ENCODE results near the gene TLL2.
"Not testable (repeated sequence)": the region's sequence is repeated elsewhere in the genome, so short reads cannot be mapped to it uniquely, and the experiment has no call there.

The TLL2 gene

DNA sequence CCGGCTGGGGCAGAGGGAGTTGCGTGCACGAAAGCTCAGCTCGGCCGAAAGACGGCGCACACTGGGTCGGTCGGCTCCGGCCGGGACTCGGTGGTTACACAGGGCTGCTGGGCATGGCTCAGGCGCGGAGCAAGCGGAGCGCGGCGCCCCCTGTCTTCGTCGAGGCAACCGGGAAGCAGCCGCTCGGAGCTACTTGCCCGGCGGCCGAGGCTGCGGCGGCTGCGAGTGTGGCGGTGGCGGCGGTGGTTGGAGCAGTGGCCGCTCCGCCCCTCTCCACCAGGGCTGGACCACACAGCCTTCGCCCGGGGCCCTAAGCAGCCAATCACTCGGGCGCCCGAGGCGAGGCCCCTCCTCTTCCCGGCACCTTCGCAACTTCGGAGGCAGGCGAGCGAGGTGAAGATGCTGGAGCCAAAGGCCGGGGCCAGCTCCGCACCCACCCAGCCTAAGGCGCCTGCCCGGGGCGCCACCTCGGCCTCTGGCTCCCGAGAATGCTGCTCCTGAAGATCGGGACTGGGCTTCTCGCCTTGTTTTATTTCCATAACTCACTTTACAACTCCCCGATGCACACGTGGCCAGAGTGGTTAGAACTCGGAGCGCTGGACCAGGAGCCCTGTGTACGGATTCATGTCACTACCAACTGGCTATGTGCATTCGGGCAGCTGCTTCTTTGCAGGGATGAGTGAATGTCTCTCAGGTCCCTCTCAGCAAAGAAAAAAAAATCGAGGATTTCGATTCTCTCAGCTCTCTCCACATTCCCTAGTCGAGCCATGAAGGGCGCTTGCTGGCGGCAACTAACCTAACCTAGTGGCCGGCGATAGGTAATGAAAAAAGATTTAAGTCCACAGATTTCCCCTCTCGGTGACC, at the start of gene TLL2:
TSS of gene TLL2 (minus strand) at position 229 of the 864 bp plus-strand sequence. CDS start 241 bp downstream, outside the sequence.
- peak; percentile 71 for DNase-seq

DNA sequence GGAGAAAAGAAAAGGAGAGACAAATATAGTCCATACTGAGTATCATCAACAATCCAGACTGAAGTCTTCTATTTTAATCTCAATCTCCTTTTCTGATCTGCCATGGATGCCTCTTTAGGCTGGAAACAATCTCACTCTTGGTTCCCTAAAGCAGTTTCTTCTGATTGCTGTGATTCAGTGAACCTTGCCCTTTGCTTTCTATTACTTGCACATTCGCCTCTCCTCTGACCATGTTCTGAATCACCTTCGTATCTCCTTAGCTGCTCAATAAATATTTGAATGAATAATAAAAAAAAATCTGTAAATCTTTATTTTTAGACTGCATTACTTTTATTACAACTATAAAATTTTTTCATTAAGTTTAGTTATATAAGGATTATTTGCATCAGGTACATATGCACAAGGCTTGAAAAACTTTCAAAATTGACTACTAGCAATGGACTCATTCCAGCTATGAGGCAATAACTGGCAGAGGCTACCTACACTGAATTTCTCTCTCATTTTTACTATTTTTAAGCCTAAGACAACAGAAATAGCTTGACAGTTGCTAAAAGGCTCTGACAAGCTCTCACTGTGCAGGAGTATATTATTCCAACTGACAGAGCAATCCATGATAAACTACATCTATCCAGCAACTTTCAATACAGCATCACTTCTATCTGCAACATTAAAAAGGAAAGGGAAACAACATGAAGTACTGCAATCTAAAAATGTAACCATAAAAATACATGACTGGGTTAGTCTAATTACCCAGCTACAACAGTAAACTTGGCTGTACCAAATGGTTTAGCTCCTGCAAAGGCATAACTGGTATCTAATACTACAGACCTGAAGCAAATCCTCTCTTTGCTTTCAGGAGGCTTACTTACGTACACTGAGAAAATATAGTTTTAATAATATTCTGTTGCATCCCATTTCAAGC, 47.5 kb upstream of the TLL2 start:
- DNase-seq, result no peak

DNA sequence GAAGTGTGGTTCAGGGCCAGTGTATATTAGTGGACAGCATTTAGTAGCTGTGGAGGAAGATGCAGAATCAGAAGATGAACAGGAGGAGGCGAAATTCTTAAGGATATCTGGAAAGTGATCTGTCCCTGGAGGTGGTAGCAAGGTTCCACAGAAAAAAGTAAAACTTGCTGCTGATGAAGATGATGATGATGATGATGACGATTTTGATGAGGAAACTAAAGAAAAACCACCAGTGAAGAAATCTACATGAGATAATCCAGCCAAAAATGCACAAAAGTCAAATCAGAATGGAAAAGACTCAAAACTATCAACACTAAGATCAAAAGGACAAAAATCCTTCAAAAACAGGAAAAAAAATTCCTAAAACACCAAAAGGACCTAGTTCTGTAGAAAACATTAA, 46.8 kb upstream of the TLL2 start:
- no peak for DNase-seq

DNA sequence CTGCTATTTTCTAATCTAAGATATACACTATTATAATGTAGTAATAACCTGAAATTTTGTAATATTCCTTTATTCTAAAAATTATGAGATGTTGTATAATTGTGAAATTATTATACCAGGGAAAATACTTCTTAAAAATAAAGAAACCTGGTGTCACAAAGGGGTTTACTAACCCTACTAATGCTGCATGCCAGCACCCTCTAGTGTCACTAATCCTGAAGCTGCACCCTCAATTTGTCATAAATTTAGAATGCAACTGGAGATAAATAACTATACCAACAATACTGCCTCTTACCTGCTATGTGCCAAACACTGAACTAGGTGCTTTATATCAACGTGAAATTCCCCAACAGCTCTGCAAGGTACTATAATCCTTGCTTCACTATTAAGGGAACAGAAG, 42.3 kb upstream of the TLL2 start:
- no peak for DNase-seq

DNA sequence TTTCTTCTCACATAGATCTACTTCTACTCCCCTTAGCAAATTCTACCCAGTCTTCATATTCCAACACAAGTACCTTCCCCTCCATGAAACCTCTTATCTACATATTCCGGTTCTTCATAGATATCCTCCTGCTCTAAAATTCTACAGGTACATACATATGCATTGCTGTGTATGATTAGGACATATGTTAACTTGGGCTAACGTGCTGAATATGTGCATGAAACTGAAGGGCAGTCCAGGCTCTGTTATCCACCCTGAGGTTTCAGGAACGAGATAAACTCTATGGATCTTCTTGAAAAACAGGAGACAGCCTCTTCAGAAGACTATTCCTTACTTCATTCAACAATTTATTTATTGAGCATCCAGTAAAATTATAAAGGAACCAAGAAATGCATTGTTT, 41.6 kb upstream of the TLL2 start:
- no peak for DNase-seq

DNA sequence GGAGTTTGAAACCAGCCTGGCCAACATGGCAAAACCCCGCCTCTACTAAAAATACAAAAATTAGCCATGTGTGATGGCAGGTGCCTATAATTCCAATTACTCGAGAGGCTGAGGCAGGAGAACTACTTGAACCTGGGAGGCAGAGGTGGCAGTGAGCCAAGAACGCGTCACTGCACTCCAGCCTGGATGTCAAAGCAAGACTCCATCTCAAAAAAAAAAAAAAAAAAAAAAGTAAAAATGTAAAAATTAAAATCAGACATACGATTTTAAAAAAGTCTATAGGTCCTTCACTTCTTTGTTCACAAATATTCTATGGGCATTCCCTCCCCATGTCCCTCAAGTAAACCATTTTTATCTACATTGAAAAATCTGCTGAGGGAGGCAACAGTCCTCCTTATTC, 34.9 kb upstream of the TLL2 start:
- peak; percentile 45 for DNase-seq

DNA sequence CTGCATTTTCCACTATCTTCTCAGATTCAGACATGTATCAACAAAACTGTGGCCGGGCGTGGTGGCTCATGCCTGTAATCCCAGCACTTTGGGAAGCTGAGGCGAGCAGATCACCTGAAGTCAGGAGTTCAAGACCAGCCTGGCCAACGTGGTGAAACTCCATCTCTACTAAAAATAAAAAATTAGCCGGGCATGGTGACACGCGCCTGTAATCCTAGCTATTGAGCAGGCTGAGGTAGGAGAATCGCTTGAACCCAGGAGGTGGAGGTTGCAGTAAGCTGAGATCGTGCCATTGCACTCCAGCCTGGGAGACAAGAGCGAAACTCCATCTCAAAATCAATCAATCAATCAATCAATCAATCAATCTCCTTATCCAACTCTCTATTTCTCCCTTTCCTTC, 31.8 kb upstream of the TLL2 start:
- DNase-seq, result not testable (repeated sequence)

DNA sequence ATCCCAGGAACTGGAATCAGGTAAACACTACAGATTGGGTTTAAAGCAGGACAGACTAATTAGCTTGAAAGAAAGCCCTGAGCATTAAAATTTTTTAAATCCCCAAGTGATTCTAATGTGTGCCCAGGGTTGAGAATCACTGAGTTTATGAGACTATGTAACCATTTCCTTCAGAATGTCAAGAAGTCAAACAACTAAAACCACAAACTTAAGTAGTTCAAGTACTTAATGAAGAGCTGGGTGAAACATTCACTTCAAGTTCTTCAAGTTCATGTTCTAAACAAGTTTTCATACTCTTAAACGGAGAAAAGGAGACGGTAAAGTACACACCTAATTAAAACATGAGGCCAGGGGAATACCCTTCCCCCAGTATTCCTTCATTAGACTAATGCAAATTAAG, 28.2 kb upstream of the TLL2 start:
- no peak for DNase-seq

DNA sequence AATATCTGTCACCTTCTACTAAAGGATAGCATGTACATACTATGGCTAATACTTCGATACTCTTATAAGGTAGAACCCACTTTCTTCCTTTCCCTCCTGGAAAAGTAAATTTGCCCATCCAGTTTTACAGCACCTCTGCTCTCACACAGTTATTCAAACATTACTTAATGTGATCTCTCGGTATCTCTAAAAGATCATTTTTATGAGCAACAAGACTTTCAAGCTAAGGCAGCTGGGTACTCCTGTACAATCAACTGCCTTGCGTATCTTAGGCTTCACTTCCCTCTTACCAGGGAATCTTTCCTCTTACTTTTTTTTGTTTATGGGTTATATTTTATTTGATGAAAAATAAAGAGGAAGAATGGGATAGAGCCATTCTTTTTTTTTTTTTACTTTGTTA, 26.5 kb upstream of the TLL2 start:
- no peak for DNase-seq

DNA sequence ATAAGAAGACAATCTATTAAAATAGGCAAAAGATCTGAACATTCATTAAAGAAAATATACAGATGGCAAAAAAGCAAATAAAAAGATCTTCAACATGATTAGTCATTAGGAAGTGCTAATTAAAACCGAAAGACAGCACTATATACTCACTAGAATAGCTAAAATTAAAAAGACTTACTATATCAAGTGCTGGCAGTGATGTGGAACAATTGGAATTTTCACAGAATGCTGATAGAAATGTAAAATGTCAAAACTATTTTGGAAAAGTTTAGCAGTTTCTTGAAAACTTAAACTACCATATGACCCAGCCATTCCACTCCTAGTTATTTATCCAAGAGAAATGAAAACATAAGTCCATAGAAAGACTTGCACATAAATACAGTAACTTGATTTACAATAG, 25.0 kb upstream of the TLL2 start:
- no peak for DNase-seq

DNA sequence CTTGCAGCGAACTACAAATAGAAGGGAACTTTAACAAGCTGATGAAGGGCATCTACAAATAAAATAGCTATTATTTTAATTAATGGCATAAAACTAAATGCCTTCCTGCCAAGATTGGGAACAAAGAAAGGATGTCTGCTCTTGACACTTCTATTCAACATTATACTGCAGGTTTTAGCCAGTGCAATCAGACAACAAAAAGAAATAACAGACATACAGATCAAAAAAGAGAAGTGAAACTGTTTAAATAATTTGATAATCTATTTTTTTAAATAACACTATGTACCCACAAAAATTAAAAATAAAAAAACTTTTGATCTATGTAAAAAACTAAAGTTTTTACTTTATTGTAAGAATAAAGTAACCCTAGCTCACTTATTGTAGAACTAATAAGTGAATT, 22.4 kb upstream of the TLL2 start:
- DNase-seq, result no peak

DNA sequence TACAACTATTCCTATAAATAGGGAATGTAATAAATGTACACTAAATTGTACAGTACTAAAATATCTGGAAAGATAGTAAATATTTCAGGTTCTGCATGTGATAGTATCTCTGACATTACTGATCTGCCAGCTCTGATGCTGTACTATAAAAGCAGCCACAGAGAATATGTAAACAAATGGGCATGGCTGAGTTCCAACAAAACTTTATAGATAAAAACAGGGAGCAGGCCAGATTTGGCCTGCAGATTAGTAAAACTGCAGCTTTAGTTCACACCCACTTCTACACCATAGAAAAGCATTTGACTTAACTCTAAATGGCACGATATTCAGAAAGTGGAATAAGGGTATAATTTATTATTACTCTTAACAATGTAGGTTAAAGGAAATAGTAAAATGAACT, 18.8 kb upstream of the TLL2 start:
- DNase-seq, result no peak

DNA sequence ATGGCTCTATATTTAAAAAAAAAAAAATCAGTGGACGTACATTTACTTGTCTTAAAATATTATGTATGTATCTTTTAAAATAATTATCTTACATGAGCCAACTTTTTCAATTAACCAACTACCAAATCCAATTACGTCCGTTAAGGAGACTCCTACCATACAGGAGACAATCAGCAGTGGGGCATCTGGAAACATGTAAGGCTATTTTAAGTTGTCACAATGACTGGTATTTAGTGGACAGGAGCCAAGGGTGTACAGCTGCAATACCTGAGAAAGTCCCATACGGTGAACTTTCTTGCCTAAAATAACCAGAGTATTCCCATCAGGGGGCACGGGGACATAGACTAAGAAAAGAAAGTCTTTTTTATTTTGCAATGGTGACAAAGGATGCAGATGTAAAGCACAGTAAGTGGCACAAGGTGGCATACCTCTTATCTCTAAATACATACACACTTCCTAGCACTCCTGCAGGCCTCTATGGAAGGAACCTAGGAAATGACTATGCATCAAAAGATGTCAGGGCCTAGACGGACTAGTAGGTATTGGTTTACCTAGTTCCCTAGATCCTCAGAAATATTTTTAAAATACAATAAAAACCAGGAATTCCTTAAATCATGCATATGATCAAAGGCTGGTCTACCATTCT, 16.0 kb upstream of the TLL2 start:
- DNase-seq, result no peak

DNA sequence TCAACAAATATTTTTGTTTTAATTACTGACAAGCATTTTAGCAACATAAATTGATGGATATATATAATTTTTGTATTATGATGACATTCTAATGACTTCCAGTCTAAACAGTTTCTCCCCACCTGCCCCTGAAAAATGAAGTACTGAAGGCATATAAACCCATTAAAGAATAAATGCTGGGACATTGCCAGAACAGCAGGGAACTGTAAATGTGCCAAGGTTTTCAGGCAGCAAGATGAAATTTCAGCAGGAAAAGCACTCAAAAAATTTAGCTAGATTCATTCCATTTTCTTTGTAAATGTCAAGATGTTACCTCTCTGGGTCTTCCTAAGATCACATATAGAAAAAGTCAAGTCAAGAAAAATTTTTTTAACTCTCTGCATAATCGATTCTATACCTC, 11.0 kb upstream of the TLL2 start:
- no peak for DNase-seq

DNA sequence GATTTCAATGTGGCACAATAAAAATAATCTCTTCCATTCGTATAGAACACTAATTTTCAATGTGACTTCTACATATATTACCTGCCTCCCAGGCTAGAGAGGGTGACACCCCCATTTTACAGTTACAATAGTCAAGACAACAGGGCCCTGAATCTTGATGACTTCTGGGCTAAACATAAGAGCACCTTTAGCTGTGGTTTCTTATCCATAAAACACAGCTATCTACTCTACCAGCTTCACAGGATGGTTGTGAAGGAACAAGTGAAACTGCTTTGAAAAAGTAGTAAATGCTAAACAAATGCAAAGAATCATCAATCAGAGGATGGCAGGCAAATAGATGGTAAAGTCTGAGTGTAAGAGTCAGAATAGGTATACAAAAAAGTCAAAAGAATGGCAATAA, 3.6 kb upstream of the TLL2 start:
- no peak for DNase-seq

DNA sequence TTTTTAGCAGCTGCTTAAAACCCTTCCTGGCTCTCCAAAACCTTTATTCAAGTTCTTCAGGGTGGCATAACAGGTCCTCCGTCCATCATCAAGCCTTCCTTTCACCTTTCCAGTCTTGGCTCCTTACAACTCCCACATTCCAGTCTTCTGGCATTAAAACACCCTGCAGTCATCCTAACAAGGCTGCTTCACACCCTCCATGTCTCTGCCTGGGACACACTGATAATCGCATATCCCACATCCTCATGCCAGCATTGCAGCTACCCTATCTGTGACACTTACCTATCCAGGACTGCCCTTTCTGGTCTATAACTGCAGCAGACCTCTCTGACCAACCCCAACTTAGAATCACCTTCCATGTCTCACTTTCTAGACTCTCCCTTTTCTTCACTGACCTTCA, 2.6 kb upstream of the TLL2 start:
- no peak for DNase-seq

DNA sequence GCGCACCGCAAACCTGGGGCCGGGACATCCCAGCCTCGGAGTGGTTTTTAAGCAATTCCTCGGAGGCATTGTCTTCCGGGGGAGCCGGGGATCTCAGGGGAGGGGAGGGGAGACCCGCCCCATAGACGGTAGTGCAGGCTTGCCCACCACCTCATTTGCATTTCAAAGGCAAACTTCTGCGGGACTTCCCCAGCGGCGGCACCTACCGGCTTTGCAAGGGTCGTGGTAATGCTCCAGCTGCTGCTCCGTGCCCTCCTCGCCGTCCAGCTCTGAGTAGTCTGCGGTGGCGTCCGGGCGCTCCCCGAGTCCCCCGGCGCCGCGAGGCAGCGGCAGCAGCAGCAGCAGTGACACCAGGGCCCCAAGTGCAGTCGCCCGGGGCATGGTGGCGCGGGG, 425 bp downstream of the TLL2 start:
- no peak for DNase-seq

DNA sequence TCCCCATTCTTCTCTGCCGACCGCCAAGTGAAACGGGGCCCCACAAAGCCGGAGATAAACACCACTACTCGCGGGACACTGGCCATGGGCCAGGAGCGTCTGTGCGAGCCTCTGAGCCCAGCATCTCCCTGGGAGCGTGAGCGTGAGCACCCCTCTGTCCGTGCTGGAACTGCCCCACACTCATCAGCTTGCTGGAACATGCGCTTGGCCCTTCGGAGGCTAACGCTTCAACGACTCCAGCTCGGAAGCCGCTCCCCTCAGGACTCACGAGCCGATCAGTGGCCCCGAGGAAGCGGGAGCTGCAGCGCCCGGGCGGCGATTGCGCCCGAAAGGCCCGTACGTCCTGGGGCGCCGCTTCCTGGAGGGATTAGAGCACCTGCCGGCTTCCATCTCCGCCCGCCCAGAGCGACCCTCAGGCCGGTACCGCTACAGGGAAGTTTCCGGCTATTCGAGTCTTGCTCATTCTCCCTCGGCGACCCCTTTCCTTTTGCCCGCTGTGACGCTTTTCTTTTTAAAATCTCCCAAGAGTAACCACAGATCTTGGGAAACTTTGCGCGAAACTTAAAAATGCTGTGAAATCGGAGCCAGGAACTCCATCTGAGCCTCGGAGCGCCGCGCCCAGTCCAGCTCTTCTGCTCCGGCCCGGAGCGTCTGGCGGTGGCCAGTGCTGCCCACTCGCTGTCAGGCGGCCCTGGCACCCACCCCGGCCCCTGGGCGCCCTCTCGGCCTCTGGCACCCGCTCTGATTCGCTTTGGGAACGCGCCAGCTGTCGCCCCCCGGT, 1.0 kb downstream of the TLL2 start:
- no peak for DNase-seq

DNA sequence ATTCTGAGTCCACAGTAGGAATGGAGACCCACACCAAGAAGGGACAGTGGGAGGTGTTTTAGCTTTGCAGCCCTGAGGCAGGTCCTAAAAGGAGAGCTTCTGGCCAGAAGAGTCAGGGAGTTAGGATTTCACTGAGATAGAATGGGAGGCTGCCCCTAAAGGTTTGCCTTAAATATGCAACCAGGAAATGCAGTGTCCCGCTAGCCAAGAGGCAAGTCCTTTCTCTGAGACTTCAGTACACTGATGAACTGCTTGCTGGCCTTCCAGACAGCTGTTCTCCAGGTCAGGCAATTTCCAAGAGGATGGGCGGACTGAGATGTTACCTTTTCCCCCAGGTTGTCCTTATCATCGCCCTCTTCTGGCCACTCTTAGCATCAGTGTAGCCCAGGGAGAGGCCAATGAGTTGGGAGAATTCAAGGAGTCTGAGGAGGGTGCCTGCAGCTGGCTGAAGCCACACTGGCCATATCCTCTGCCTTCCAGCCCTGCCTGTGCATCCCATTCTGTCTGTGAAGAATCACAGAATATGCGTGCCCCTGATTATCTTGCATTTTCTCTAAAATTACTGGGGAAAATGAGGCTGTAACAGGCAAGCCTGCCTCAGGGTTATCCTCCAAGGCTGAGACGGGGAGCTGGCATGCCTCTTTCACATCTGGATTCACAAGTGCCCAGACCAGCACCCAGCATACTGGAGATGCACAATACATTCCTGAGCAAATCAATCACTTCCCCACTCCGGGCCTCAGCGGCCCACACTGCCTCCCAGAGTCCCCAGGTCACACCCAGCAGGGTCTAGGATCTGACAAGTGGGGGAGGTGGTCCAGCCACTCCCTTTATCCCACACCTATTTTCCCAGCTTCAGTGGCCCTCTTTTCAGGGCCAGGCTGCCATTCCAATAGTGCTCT, 2.4 kb downstream of the TLL2 start:
- DNase-seq, result no peak

DNA sequence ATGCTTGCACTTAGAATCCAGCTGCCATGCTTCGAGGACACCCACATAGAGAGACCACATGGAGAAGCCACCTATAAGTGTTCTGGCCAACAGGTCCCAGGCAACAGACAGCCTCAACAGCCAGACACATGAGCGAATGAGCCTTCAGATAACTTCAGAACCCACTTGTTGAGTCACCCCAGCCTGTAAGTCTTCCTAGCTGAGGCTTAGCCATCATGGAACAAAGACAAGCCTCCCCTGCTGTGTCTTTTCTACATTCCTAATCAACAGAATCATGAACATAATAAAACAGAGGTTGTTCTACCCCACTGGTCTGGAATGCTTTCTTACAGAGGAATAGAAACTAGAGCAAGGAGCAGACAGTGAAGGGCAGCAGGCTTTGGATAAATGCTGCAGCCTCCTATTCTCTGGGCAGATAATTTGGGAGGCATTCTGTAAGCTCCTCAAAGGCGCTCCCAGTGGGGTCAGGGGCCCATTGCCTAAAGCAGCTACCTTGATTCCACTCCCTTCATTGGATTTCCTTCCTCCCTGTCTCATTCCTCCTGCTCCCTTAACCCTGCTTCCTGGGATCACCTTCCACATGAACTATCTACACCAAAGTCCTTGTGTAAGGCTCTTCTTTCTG, 4.6 kb downstream of the TLL2 start:
- no peak for DNase-seq

DNA sequence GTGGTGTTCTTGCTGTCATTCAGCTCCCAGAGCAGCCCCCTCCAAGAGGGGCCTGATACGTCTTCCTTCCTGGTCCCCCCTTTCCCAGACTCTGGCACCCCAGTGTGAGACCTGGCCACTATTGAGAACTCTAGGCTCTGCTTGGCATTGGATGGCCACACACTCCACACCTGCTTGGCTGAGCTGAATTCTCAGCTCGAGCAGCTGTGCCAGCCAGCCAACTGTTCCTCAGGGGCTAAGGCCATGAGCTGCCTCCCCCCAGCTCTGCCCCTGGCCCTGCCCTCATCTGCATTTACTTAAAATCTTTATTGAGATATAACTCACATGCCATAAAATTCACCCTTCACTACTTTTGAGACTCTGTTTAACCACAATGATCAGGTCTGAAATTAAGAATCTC, 6.7 kb downstream of the TLL2 start:
- no peak for DNase-seq

All from SHP77 treated with DMSO at 0.1 percent for 48 hours (cell line).